Measurements from ENCODE around the gene SPATA9. TPM values are rescaled to one million over a fixed set of nuclear protein-coding genes. Genes with fewer than 3 reads are reported as not detected.

Gene SPATA9
- total and polyA plus RNA-seq, 9 of the 15 experiments (the other 6 are each of a cell fraction or from before 2014, with no cell fraction given) = 0.16 to 5.5 (median 0.39) TPM; not detected in 3

GRCh38 chr5:95647886-95648860 lies 34.6 kb downstream of the SPATA9 start (continued):
- no peak for TF ChIP-seq ETV6 (IDR thresholded peaks at IDR 0.05; ENCODE audit: borderline replicate concordance in 1 of 2, low read depth in 2 of 2, low read length in 1 of 2)
- no peak for TF ChIP-seq ETV6 (CRISPR knock-in tag; IDR thresholded peaks at IDR 0.05; ENCODE audit: borderline replicate concordance)
- no peak for TF ChIP-seq ZNF436 (CRISPR knock-in tag; IDR thresholded peaks at IDR 0.05)
- TF ChIP-seq ASH1L (IDR thresholded peaks at IDR 0.05; ENCODE audit: borderline replicate concordance, low read depth, partially characterized antibody) = peak; percentile 17
- TF ChIP-seq CLOCK (CRISPR knock-in tag; IDR thresholded peaks at IDR 0.05; ENCODE audit: borderline replicate concordance) = no peak
- TF ChIP-seq ARID3B (CRISPR knock-in tag; IDR thresholded peaks at IDR 0.05; ENCODE audit: borderline replicate concordance) = no peak
- TF ChIP-seq TAF9B (IDR thresholded peaks at IDR 0.05; ENCODE audit: partially characterized antibody) = peak; percentile 66
- peak; percentile 84 for TF ChIP-seq FOSL1 (tag; conservative IDR thresholded peaks at IDR 0.05)
- TF ChIP-seq ZNF778 (CRISPR knock-in tag; IDR thresholded peaks at IDR 0.05) = no peak
- TF ChIP-seq ILK (tag; IDR thresholded peaks at IDR 0.05; ENCODE audit: borderline replicate concordance, low read depth) = no peak
- no peak for TF ChIP-seq ZNF76 (CRISPR knock-in tag; IDR thresholded peaks at IDR 0.05; ENCODE audit: borderline replicate concordance)
- peak; percentile 86 for TF ChIP-seq POLR2A (conservative IDR thresholded peaks at IDR 0.05)
- no peak for TF ChIP-seq MYBL2 (IDR thresholded peaks at IDR 0.05; ENCODE audit: low read depth)
- no peak for TF ChIP-seq MYBL2 (CRISPR knock-in tag; IDR thresholded peaks at IDR 0.05; ENCODE audit: borderline replicate concordance)
- TF ChIP-seq SRSF3 (IDR thresholded peaks at IDR 0.05; ENCODE audit: insufficient read depth, low read length) = no peak
- TF ChIP-seq SREBF2 (CRISPR knock-in tag; IDR thresholded peaks at IDR 0.05) = no peak
- TF ChIP-seq TAF7 (tag; IDR thresholded peaks at IDR 0.05) = 0 out of 2 replicates have a peak, but pooled peaks have one; percentile 36
- TF ChIP-seq DIDO1 (tag; IDR thresholded peaks at IDR 0.05; ENCODE audit: low read depth) = no peak
